ENCODE measurements around the gene LNPEP.

DNA sequence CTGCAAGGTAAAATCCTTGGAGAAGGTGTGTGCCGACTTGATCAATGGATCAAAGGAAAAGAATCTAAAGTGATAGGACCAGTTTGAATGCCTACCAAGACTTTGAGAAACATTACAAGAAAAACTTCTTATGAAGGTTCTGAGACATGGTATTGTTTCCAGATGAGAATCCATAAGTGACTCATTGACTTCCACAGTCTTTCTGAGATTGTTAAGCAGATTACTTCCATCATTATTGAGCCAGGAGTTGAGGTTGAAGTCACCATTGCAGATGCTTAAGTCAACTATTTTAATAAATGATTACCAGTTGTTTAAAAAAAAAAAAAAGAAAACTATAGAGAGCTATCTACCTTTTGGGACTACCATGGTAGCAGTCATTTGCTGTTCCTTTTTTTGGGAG lies 7.0 kb downstream of the LNPEP start:
- TF ChIP-seq, protein P1, sequence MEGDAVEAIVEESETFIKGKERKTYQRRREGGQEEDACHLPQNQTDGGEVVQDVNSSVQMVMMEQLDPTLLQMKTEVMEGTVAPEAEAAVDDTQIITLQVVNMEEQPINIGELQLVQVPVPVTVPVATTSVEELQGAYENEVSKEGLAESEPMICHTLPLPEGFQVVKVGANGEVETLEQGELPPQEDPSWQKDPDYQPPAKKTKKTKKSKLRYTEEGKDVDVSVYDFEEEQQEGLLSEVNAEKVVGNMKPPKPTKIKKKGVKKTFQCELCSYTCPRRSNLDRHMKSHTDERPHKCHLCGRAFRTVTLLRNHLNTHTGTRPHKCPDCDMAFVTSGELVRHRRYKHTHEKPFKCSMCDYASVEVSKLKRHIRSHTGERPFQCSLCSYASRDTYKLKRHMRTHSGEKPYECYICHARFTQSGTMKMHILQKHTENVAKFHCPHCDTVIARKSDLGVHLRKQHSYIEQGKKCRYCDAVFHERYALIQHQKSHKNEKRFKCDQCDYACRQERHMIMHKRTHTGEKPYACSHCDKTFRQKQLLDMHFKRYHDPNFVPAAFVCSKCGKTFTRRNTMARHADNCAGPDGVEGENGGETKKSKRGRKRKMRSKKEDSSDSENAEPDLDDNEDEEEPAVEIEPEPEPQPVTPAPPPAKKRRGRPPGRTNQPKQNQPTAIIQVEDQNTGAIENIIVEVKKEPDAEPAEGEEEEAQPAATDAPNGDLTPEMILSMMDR (IDR thresholded peaks at IDR 0.05) = no peak
- no peak for TF ChIP-seq POLR2A (IDR thresholded peaks at IDR 0.05)

All from Peyer's patch (tissue), 4 donors.